Adrenal gland (tissue), 12 donors: ENCODE data around the gene MAGI1. TPM values are rescaled to one million over a fixed set of nuclear protein-coding genes. Genes with fewer than 3 reads are reported as not detected.
"Not testable (repeated sequence)": the region's sequence is repeated elsewhere in the genome, so short reads cannot be mapped to it uniquely, and the experiment has no call there.

Experiments
- DNase-seq, 7 donors: peaks; one replicate each; pipeline ENCODE4 v3.0.0-alpha.2; 2019 to 2020
- H3K27ac ChIP-seq, 5 donors: fragments of 200-600 bp; sonication (generic) in 4 of 5; 1 replicate in 3 of 5; 2 replicates in 2 of 5; pipeline versions ENCODE4 v1.5.1 to v1.8.0; 2016 to 2020; ENCODE audit warnings: mild to moderate bottlenecking in 1 of 5
- H3K27me3 ChIP-seq: fragments of 200-600 bp; 2 replicates; pipeline ENCODE4 v1.8.0; 2021
- H3K36me3 ChIP-seq, 2 donors: fragments of 200-600 bp; replicated peaks in 1 of 2; 1 replicate in 1 of 2; 2 replicates in 1 of 2; pipeline versions ENCODE4 v1.5.1 to v1.8.0; 2018 to 2022
- H3K4me1 ChIP-seq, 2 donors: fragments of 200-600 bp; replicated peaks in 1 of 2; 1 replicate in 1 of 2; 2 replicates in 1 of 2; pipeline versions ENCODE4 v1.5.1 to v1.8.0; 2018 to 2021
- H3K4me3 ChIP-seq, 4 donors: fragments of 200-600 bp; sonication (generic) in 3 of 4; one replicate each; pipeline ENCODE4 v1.5.1; 2016 to 2018
- H3K9me3 ChIP-seq, 3 donors: fragments of 200-600 bp; sonication (generic) in 1 of 3; replicated peaks in 1 of 3; 1 replicate in 2 of 3; 2 replicates in 1 of 3; pipeline versions ENCODE4 v1.5.1 to v1.8.0; 2016 to 2021
- CTCF ChIP-seq, 6 experiments: fragments of 450-650 bp in 4 of 6; fragments of 200-600 bp in 2 of 6; sonication (generic) in 1 of 6; IDR thresholded peaks; 1 replicate in 5 of 6; 2 replicates in 1 of 6; pipeline versions ENCODE4 v1.5.1 to v1.8.0; 2016 to 2021; ENCODE audit warnings: antibody characterized with exemption in 6 of 6, mild to moderate bottlenecking in 2 of 6, moderate library complexity in 1 of 6
- POLR2A ChIP-seq, 2 donors: fragments of 450-650 bp; IDR thresholded peaks; one replicate each; pipeline ENCODE4 v1.6.1; 2017; ENCODE audit warnings: antibody characterized with exemption in 2 of 2, mild to moderate bottlenecking in 2 of 2, moderate library complexity in 1 of 2
- WGBS, 4 donors: extraction: QIAGEN DNeasy Blood & Tissue Kit in 2 of 4; methylation state at CpG; one replicate each; pipeline versions ENCODE4 v1.1.5 to v1.1.7; 2013 to 2017; 5-methylcytosine and 5-hydroxymethylcytosine counted together
- intact Hi-C, 2 donors: fragments of 100-400 bp; cut with DNase I; formaldehyde crosslinking; loops; one replicate each; pipeline versions ENCODE4 v1.14.1 to v1.15.0; 2022 to 2023
- polyA plus RNA-seq, 3 donors: library from polyadenylated mRNA; stranded (reverse); fragments of 200-250 nt in 2 of 3; fragments of 350-450 nt in 1 of 3; fragmentation: Illumina TruSeq in 1 of 3; extraction: RNeasy Lipid Tissue Mini Kit (QIAGEN cat#74804) in 1 of 3; gene quantifications; one replicate each; pipeline ENCODE4 v1.2.3, GENCODE V29; 2013 to 2014
- total RNA-seq, 9 donors: library from RNA; depleted of rRNA in 4 of 9; stranded (reverse); fragments of >200 nt in 4 of 9; fragments of 120-200 nt in 1 of 9; fragmentation: NEBNext Ultra II Directional in 1 of 9; extraction: Animal tissue kit (Norgen Biotek cat#: 25700) in 1 of 9; gene quantifications; one replicate each; pipeline versions ENCODE4 v1.1.0 to v1.2.4, GENCODE V29; 2013 to 2023
- donor health status: healthy with polysubstance abuse.
- donor health status: Bipolar disorder and iron deficiency.
- donor health status: DM: yes; HTN: yes; CAD: no.
- donor health status: DM: no; HTN: no; CAD: no.
- donor health status: DM: no; HTN: no; CAD: no.
- donor health status: DM: yes; HTN: yes; CAD: no.

The MAGI1 gene
- total and polyA plus RNA-seq, 12 donors, result 4.8 to 31.6 (median 18.5) TPM

GRCh38 chr3:65550137-65550536 lies 488.6 kb downstream of the MAGI1 start:
- H3K36me3 ChIP-seq, result no peaks in the 10 kb centered on the region
- TF ChIP-seq CTCF (IDR thresholded peaks at IDR 0.05) (no peak), POLR2A (IDR thresholded peaks at IDR 0.05) (no peak)
- H3K9me3 ChIP-seq, result no peaks in the 10 kb centered on the region
- H3K4me3 ChIP-seq, result no peak overlapping the region
- DNase-seq, result no peak
- no peaks in the 10 kb centered on the region for H3K27me3 ChIP-seq
- intact Hi-C loops, result no loop called here
- 48 to 69% (median 61%) methylated on average over 2 of the region's 2 CpGs for WGBS, 4 donors
- H3K27ac ChIP-seq, result no peak overlapping the region
- H3K4me1 ChIP-seq, result peaks cover 0 to 14% of the 10 kb centered on the region in 2 donors

GRCh38 chr3:65549626-65549959 lies 489.1 kb downstream of the MAGI1 start:
- Histone ChIP-seq H3K36me3 (no peaks in the 10 kb centered on the region), H3K4me3 (peak overlapping the region in 1 of 4 donors; percentile 58), H3K27me3 (no peaks in the 10 kb centered on the region), H3K9me3 (no peaks in the 10 kb centered on the region), H3K27ac (no peak overlapping the region), H3K4me1 (peaks cover 0 to 14% of the 10 kb centered on the region in 2 donors)
- intact Hi-C loops, result no loop called here
- 30 to 87% (median 38%) methylated on average over 3 to 9 of the region's 9 CpGs for WGBS, 4 donors
- TF ChIP-seq POLR2A (IDR thresholded peaks at IDR 0.05), result no peak
- no peak for TF ChIP-seq CTCF (IDR thresholded peaks at IDR 0.05)
- DNase-seq, result no peak

GRCh38 chr3:65548848-65549625 lies 489.7 kb downstream of the MAGI1 start:
- no peaks in the 10 kb centered on the region for H3K36me3 ChIP-seq
- WGBS, 4 donors, result 0 to 4% (median 3%) methylated on average over 27 to 71 of the region's 71 CpGs
- no peaks in the 10 kb centered on the region for H3K9me3 ChIP-seq
- no peaks in the 10 kb centered on the region for H3K27me3 ChIP-seq
- H3K4me3 ChIP-seq, result peak overlapping the region in 2 of 4 donors; percentile 45 to 58
- H3K27ac ChIP-seq, result no peak overlapping the region
- peak in 3 of 7 donors; percentile 16 to 21 (median 20) for DNase-seq
- no peak for TF ChIP-seq POLR2A (IDR thresholded peaks at IDR 0.05)
- TF ChIP-seq CTCF (IDR thresholded peaks at IDR 0.05), result no peak
- H3K4me1 ChIP-seq, result peaks cover 0 to 14% of the 10 kb centered on the region in 2 donors
- intact Hi-C loops, result no loop called here

- no peak for DNase-seq
- no peaks in the 10 kb centered on the region for H3K36me3 ChIP-seq
- no peaks in the 10 kb centered on the region for H3K9me3 ChIP-seq
- no peak overlapping the region for H3K4me3 ChIP-seq
- H3K4me1 ChIP-seq, result peaks cover 0 to 14% of the 10 kb centered on the region in 2 donors
- intact Hi-C loops, result no loop called here
- no peaks in the 10 kb centered on the region for H3K27me3 ChIP-seq
- no peak overlapping the region for H3K27ac ChIP-seq
- 82 to 100% (median 98%) methylated on average over 1 of the region's 1 CpG for WGBS, 4 donors
- TF ChIP-seq CTCF (IDR thresholded peaks at IDR 0.05) (no peak), POLR2A (IDR thresholded peaks at IDR 0.05) (no peak)
These were observed 493.3 kb downstream of the MAGI1 start for GRCh38 chr3:65545429-65545828.

- H3K36me3 ChIP-seq, H3K9me3 ChIP-seq, intact Hi-C loops, H3K27ac ChIP-seq, DNase-seq, H3K4me3 ChIP-seq, H3K27me3 ChIP-seq, H3K4me1 ChIP-seq: not testable (repeated sequence)
- 81 to 100% (median 85%) methylated on average over 1 of the region's 1 CpG for WGBS, 4 donors
These were observed 495.3 kb downstream of the MAGI1 start for GRCh38 chr3:65543391-65543790.
